PFSK-1 (cell line): ENCODE data around the gene CENPX.

Experiments
- FOXP2 ChIP-seq: optimal IDR thresholded peaks from 2 replicates; pipeline ENCODE3; 2011; ENCODE audit warnings: borderline replicate concordance, control low read depth, inconsistent platforms; ENCODE audit not compliant: insufficient read depth; ENCODE audit errors: extremely low read length, extremely low read depth
- POLR2AphosphoS5 ChIP-seq: IDR thresholded peaks from 2 replicates; pipeline ENCODE4 v1.6.1; 2012; ENCODE audit warnings: low read depth, mild to moderate bottlenecking, control low read depth, low read length, moderate library complexity
- TF ChIP-seq, protein P1 (sequence below), 2 experiments: IDR thresholded peaks; 2 replicates each; pipeline versions ENCODE4 v1.6.1 to v1.8.0; 2011 to 2012; ENCODE audit warnings: low read depth in 2 of 2, low read length in 2 of 2, control low read depth in 1 of 2, inconsistent platforms in 1 of 2, mild to moderate bottlenecking in 1 of 2, moderate library complexity in 1 of 2; ENCODE audit not compliant: insufficient read depth in 1 of 2

GRCh38 chr17:81986606-81987005 is 36.1 kb downstream of the CENPX start:
- TF ChIP-seq FOXP2 (no peak), POLR2AphosphoS5 (no peak)
- TF ChIP-seq, protein P1, sequence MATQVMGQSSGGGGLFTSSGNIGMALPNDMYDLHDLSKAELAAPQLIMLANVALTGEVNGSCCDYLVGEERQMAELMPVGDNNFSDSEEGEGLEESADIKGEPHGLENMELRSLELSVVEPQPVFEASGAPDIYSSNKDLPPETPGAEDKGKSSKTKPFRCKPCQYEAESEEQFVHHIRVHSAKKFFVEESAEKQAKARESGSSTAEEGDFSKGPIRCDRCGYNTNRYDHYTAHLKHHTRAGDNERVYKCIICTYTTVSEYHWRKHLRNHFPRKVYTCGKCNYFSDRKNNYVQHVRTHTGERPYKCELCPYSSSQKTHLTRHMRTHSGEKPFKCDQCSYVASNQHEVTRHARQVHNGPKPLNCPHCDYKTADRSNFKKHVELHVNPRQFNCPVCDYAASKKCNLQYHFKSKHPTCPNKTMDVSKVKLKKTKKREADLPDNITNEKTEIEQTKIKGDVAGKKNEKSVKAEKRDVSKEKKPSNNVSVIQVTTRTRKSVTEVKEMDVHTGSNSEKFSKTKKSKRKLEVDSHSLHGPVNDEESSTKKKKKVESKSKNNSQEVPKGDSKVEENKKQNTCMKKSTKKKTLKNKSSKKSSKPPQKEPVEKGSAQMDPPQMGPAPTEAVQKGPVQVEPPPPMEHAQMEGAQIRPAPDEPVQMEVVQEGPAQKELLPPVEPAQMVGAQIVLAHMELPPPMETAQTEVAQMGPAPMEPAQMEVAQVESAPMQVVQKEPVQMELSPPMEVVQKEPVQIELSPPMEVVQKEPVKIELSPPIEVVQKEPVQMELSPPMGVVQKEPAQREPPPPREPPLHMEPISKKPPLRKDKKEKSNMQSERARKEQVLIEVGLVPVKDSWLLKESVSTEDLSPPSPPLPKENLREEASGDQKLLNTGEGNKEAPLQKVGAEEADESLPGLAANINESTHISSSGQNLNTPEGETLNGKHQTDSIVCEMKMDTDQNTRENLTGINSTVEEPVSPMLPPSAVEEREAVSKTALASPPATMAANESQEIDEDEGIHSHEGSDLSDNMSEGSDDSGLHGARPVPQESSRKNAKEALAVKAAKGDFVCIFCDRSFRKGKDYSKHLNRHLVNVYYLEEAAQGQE (IDR thresholded peaks at IDR 0.05; ENCODE audit: insufficient read depth in 1 of 2, low read depth in 2 of 2, low read length in 2 of 2): no peak
